Esophagus squamous epithelium (tissue), 4 donors: ENCODE measurements around the gene GFOD2.

Experiments
- POLR2A ChIP-seq, 4 donors: fragments of 450-650 bp; IDR thresholded peaks; one replicate each; pipeline ENCODE4 v1.6.1; 2017; ENCODE audit warnings: antibody characterized with exemption in 4 of 4, mild to moderate bottlenecking in 4 of 4, moderate library complexity in 3 of 4
- TF ChIP-seq, protein P1 (sequence below), 6 experiments: fragments of 450-650 bp in 4 of 6; fragments of 200-600 bp in 2 of 6; sonication (generic) in 2 of 6; IDR thresholded peaks; one replicate each; pipeline ENCODE4 v1.5.1; 2016 to 2019; ENCODE audit warnings: antibody characterized with exemption in 6 of 6, mild to moderate bottlenecking in 4 of 6, moderate library complexity in 4 of 6

DNA sequence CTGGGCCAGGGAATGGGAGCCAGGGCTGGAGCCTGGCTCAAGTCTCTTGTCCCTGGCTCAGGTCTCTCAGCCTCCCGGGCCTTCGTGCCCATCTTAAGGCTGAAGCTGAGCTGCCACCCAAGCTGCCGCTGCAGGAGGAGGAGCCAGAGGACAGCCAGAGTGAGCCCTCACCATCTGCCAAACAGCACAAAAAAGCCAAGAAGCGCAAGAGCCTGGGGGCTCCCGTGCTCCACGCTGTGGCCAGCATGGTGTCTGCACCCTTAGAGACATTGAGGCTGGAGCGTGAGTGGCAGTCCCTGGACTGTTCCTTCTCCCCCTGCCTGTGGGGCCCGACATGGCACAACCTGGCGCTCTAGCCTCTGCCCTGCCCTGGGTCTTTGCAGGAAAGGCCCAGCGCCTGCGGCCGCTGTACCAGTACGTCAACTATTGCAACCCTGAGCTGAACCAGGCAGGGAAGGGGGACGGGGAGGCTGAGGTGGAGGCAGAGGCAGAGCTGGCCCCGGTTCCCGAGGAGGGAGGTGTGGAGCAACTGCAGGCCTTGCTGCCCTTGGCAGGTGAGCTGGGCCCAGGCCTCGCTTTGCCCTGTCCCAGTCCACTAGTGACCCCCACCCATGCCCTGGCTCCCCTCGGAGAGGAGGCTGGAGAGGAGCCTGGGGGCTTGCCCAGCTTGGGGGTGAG lies 51.2 kb downstream of the GFOD2 start:
- TF ChIP-seq, protein P1, sequence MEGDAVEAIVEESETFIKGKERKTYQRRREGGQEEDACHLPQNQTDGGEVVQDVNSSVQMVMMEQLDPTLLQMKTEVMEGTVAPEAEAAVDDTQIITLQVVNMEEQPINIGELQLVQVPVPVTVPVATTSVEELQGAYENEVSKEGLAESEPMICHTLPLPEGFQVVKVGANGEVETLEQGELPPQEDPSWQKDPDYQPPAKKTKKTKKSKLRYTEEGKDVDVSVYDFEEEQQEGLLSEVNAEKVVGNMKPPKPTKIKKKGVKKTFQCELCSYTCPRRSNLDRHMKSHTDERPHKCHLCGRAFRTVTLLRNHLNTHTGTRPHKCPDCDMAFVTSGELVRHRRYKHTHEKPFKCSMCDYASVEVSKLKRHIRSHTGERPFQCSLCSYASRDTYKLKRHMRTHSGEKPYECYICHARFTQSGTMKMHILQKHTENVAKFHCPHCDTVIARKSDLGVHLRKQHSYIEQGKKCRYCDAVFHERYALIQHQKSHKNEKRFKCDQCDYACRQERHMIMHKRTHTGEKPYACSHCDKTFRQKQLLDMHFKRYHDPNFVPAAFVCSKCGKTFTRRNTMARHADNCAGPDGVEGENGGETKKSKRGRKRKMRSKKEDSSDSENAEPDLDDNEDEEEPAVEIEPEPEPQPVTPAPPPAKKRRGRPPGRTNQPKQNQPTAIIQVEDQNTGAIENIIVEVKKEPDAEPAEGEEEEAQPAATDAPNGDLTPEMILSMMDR (IDR thresholded peaks at IDR 0.05), result peak; percentile 70 to 93 (median 90)
- no peak for TF ChIP-seq POLR2A (IDR thresholded peaks at IDR 0.05)
